A673 (cell line): ENCODE results near the gene DSP.

ENCODE experiments used
- CTCF ChIP-seq: fragments of 300-800, 200-600 bp; sonication (generic); conservative IDR thresholded peaks from 2 replicates; pipeline ENCODE4 v1.5.1; 2017; ENCODE audit warnings: low read depth, mild to moderate bottlenecking, antibody characterized with exemption, low read length, moderate library complexity, mixed read lengths
- EZH2 ChIP-seq: fragments of 200-600 bp; sonication (generic); IDR thresholded peaks from 2 replicates; pipeline ENCODE4 v1.6.1; 2017; ENCODE audit warnings: borderline replicate concordance, low read depth, mild to moderate bottlenecking, mixed read lengths, antibody characterized with exemption, low read length; ENCODE audit not compliant: poor library complexity, severe bottlenecking

- TF ChIP-seq CTCF: no peak
- no peak for TF ChIP-seq EZH2
These were observed 17.5 kb upstream of the DSP start for GRCh38 chr6:7523922-7524321.
